GM18498 (cell line): ENCODE measurements around the gene CCDC32.

ENCODE experiments used
- ATAC-seq: cut with Tn5 transposase; IDR thresholded peaks from one replicate; pipeline ENCODE4 v1.9.1; 2021; ENCODE audit warnings: mild to moderate bottlenecking, moderate library complexity; ENCODE audit not compliant: unreplicated experiment

Gene CCDC32

GRCh38 chr15:40567111-40567510, 2.3 kb upstream of the CCDC32 start:
- no peak for ATAC-seq

GRCh38 chr15:40565333-40566238, 744 bp upstream of the CCDC32 start:
- no peak for ATAC-seq

- no peak for ATAC-seq
Measured at GRCh38 chr15:40563426-40563825, 1.4 kb downstream of the CCDC32 start.

GRCh38 chr15:40562691-40563090, 2.2 kb downstream of the CCDC32 start:
- ATAC-seq: no peak

GRCh38 chr15:40558952-40559742, 5.7 kb downstream of the CCDC32 start:
- ATAC-seq: peak; percentile 4

- no peak for ATAC-seq
Measured at GRCh38 chr15:40555876-40556275, 9.0 kb downstream of the CCDC32 start.

- no peak for ATAC-seq
Measured at GRCh38 chr15:40554161-40554525, 10.7 kb downstream of the CCDC32 start.

- peak; percentile 81 for ATAC-seq
Measured at GRCh38 chr15:40550341-40551037, 14.4 kb downstream of the CCDC32 start.

- peak; percentile 9 for ATAC-seq
Measured at GRCh38 chr15:40549894-40550293, 14.9 kb downstream of the CCDC32 start.

GRCh38 chr15:40548610-40549009, 16.2 kb downstream of the CCDC32 start:
- ATAC-seq: no peak

GRCh38 chr15:40545457-40545856, 19.4 kb downstream of the CCDC32 start:
- ATAC-seq: no peak

GRCh38 chr15:40543631-40544294, 21.1 kb downstream of the CCDC32 start:
- peak; percentile 72 for ATAC-seq

GRCh38 chr15:40543082-40543481, 21.8 kb downstream of the CCDC32 start:
- peak; percentile 41 for ATAC-seq

- no peak for ATAC-seq
Measured at GRCh38 chr15:40538976-40539375, 25.9 kb downstream of the CCDC32 start.

GRCh38 chr15:40536501-40536900, 28.3 kb downstream of the CCDC32 start:
- ATAC-seq: no peak

GRCh38 chr15:40534371-40534770, 30.5 kb downstream of the CCDC32 start:
- ATAC-seq: no peak

- ATAC-seq: no peak
Measured at GRCh38 chr15:40533763-40534364, 31.0 kb downstream of the CCDC32 start.

- no peak for ATAC-seq
Measured at GRCh38 chr15:40528801-40529200, 36.0 kb downstream of the CCDC32 start.

- no peak for ATAC-seq
Measured at GRCh38 chr15:40525855-40526254, 39.0 kb downstream of the CCDC32 start.

- no peak for ATAC-seq
Measured at GRCh38 chr15:40523611-40524010, 41.2 kb downstream of the CCDC32 start.
